ENCODE measurements around the gene LPCAT3. TPM values are rescaled to one million over a fixed set of nuclear protein-coding genes. Genes with fewer than 3 reads are reported as not detected.

The LPCAT3 gene
- total and polyA plus RNA-seq, 4 donors: 41.9 to 96.5 (median 77.0) TPM

- peaks cover 2 to 77% (median 64%) of the 10 kb centered on the region in 4 donors for H3K36me3 ChIP-seq (ENCODE audit: control insufficient read depth in 4 of 4, insufficient read depth in 3 of 4, low read depth in 1 of 4, low read length in 3 of 4)
- no peaks in the 10 kb centered on the region for H3K27me3 ChIP-seq (ENCODE audit: control insufficient read depth in 4 of 4, insufficient read depth in 4 of 4, low read length in 3 of 4)
- DNase-seq (ENCODE audit: low spot score): no peak
- no peak overlapping the region for H3K4me3 ChIP-seq (ENCODE audit: low read depth in 1 of 3, low read length in 3 of 3)
- peaks cover 4 to 25% (median 24%) of the 10 kb centered on the region in 4 donors for H3K4me1 ChIP-seq (ENCODE audit: control insufficient read depth in 4 of 4, insufficient read depth in 4 of 4, low read length in 3 of 4)
- no peak overlapping the region for H3K9ac ChIP-seq (ENCODE audit: low read depth in 1 of 2, low read length in 2 of 2)
- 91% methylated on average over 3 of the region's 3 CpGs for WGBS
- no peak overlapping the region for H3K27ac ChIP-seq (ENCODE audit: low read depth in 1 of 2, low read length in 2 of 2)
- TF ChIP-seq FOXA1 (IDR thresholded peaks at IDR 0.05) (no peak), HNF4A (conservative IDR thresholded peaks at IDR 0.05) (no peak), YY1 (IDR thresholded peaks at IDR 0.05) (no peak), NR2F2 (IDR thresholded peaks at IDR 0.05) (no peak), HNF4G (IDR thresholded peaks at IDR 0.05) (no peak), TAF1 (conservative IDR thresholded peaks at IDR 0.05) (no peak), MAX (IDR thresholded peaks at IDR 0.05) (no peak), RXRA (IDR thresholded peaks at IDR 0.05) (no peak), FOXA2 (IDR thresholded peaks at IDR 0.05) (no peak), ZBTB33 (IDR thresholded peaks at IDR 0.05) (no peak), REST (IDR thresholded peaks at IDR 0.05) (no peak), CTCF (IDR thresholded peaks at IDR 0.05; ENCODE audit: low read depth, low read length, missing input control) (no peak)
- H3K9me3 ChIP-seq (ENCODE audit: control insufficient read depth in 4 of 4, low read length in 3 of 4): no peaks in the 10 kb centered on the region
Observed at GRCh38 chr12:6979453-6979852, 38.8 kb downstream of the LPCAT3 start.

- no peaks in the 10 kb centered on the region for H3K27me3 ChIP-seq (ENCODE audit: control insufficient read depth in 4 of 4, insufficient read depth in 4 of 4, low read length in 3 of 4)
- WGBS: 91% methylated on average over 6 of the region's 6 CpGs
- H3K9me3 ChIP-seq (ENCODE audit: control insufficient read depth in 4 of 4, low read length in 3 of 4): no peaks in the 10 kb centered on the region
- H3K4me3 ChIP-seq (ENCODE audit: low read depth in 1 of 3, low read length in 3 of 3): no peak overlapping the region
- H3K27ac ChIP-seq (ENCODE audit: low read depth in 1 of 2, low read length in 2 of 2): no peak overlapping the region
- H3K36me3 ChIP-seq (ENCODE audit: control insufficient read depth in 4 of 4, insufficient read depth in 3 of 4, low read depth in 1 of 4, low read length in 3 of 4): peaks cover 2 to 77% (median 68%) of the 10 kb centered on the region in 4 donors
- H3K4me1 ChIP-seq (ENCODE audit: control insufficient read depth in 4 of 4, insufficient read depth in 4 of 4, low read length in 3 of 4): peaks cover 4 to 25% (median 20%) of the 10 kb centered on the region in 4 donors
- TF ChIP-seq TAF1 (conservative IDR thresholded peaks at IDR 0.05): no peak
- no peak for TF ChIP-seq ZBTB33 (IDR thresholded peaks at IDR 0.05)
- no peak for TF ChIP-seq REST (IDR thresholded peaks at IDR 0.05)
- TF ChIP-seq HNF4G (IDR thresholded peaks at IDR 0.05): no peak
- TF ChIP-seq RXRA (IDR thresholded peaks at IDR 0.05): no peak
- TF ChIP-seq GABPA (IDR thresholded peaks at IDR 0.05 in 1 of 2, conservative IDR thresholded peaks at IDR 0.05 in 1 of 2): no peak
- H3K9ac ChIP-seq (ENCODE audit: low read depth in 1 of 2, low read length in 2 of 2): no peak overlapping the region
- DNase-seq (ENCODE audit: low spot score): no peak
Observed at GRCh38 chr12:6979021-6979420, 39.3 kb downstream of the LPCAT3 start.

All from liver (tissue), 9 donors.